ENCODE measurements around the gene LRRC56. TPM values are rescaled to one million over a fixed set of nuclear protein-coding genes. Genes with fewer than 3 reads are reported as not detected.

The LRRC56 gene
- polyA plus RNA-seq, 1 experiment, result 1.5 TPM

- POLR2A ChIA-PET, result no interaction called here
- no peaks in the 10 kb centered on the region for H3K27me3 ChIP-seq (ENCODE audit: control insufficient read depth, insufficient read depth, low read length)
- no peak for TF ChIP-seq CTCF (IDR thresholded peaks at IDR 0.05; ENCODE audit: insufficient read depth, low read depth, low read length)
- no peak for DNase-seq (ENCODE audit: low read depth)
- CTCF ChIA-PET, result interaction anchor here (1.0 to 2.0 kb wide), 5 partner anchors 9 to 67 kb away, joined by 3 to 21 read pairs (median 3); no protein-coding TSS in a partner anchor
- H3K36me3 ChIP-seq (ENCODE audit: control insufficient read depth, insufficient read depth, low read length), result peaks cover 2% of the 10 kb centered on the region; the same call in 1 of the 2 replicates
- H3K4me3 ChIP-seq (ENCODE audit: low read depth, low read length), result no peak overlapping the region
These were observed 7.8 kb downstream of the LRRC56 start for GRCh38 chr11:545171-545570.

- CTCF ChIA-PET, result interaction anchor here (1.7 kb wide), 2 partner anchors 30 to 248 kb away, joined by 4 to 5 read pairs; no protein-coding TSS in a partner anchor
These were observed 11.6 kb downstream of the LRRC56 start for GRCh38 chr11:548700-549603.

GRCh38 chr11:550021-550745 is 12.9 kb downstream of the LRRC56 start:
- CTCF ChIA-PET, result interaction anchor here (0.9 kb wide), 1 partner anchor 12 kb away, joined by 3 read pairs; the partner anchor contains the start of gene LRRC56
- POLR2A ChIA-PET, result no interaction called here
- H3K36me3 ChIP-seq (ENCODE audit: control insufficient read depth, insufficient read depth, low read length), result 0 out of 2 replicates have a peak, but pooled peaks cover 1% of the 10 kb centered on the region
- H3K4me3 ChIP-seq (ENCODE audit: low read depth, low read length), result no peak overlapping the region
- TF ChIP-seq CTCF (IDR thresholded peaks at IDR 0.05; ENCODE audit: insufficient read depth, low read depth, low read length), result no peak
- peaks cover 1% of the 10 kb centered on the region for H3K27me3 ChIP-seq (ENCODE audit: control insufficient read depth, insufficient read depth, low read length)
- no peak for DNase-seq (ENCODE audit: low read depth)

More at GRCh38 chr11:548700-549603, 11.6 kb downstream of the LRRC56 start:
- no peak for DNase-seq (ENCODE audit: low read depth)
- POLR2A ChIA-PET, result no interaction called here
- TF ChIP-seq CTCF (IDR thresholded peaks at IDR 0.05; ENCODE audit: insufficient read depth, low read depth, low read length), result no peak
- Histone ChIP-seq H3K4me3 (ENCODE audit: low read depth, low read length) (no peak overlapping the region), H3K36me3 (ENCODE audit: control insufficient read depth, insufficient read depth, low read length) (0 out of 2 replicates have a peak, but pooled peaks cover 1% of the 10 kb centered on the region), H3K27me3 (ENCODE audit: control insufficient read depth, insufficient read depth, low read length) (no peaks in the 10 kb centered on the region)

GRCh38 chr11:550746-551085 is 13.4 kb downstream of the LRRC56 start:
- H3K4me3 ChIP-seq (ENCODE audit: low read depth, low read length), result no peak overlapping the region
- H3K36me3 ChIP-seq (ENCODE audit: control insufficient read depth, insufficient read depth, low read length), result 0 out of 2 replicates have a peak, but pooled peaks cover 1% of the 10 kb centered on the region
- no peak for TF ChIP-seq CTCF (IDR thresholded peaks at IDR 0.05; ENCODE audit: insufficient read depth, low read depth, low read length)
- ChIA-PET POLR2A (interaction anchor here (0.6 kb wide), 1 partner anchor 8 kb away, joined by 12 read pairs; no protein-coding TSS in a partner anchor), CTCF (interaction anchor here (0.9 kb wide), 1 partner anchor 13 kb away, joined by 3 read pairs; the partner anchor contains the start of gene LRRC56)
- peaks cover 2% of the 10 kb centered on the region for H3K27me3 ChIP-seq (ENCODE audit: control insufficient read depth, insufficient read depth, low read length)
- no peak for DNase-seq (ENCODE audit: low read depth)

Measured in BJ (cell line).